Measurements from ENCODE around the gene LAMA5. TPM values are rescaled to one million over a fixed set of nuclear protein-coding genes. Genes with fewer than 3 reads are reported as not detected.

LAMA5 gene, protein sequence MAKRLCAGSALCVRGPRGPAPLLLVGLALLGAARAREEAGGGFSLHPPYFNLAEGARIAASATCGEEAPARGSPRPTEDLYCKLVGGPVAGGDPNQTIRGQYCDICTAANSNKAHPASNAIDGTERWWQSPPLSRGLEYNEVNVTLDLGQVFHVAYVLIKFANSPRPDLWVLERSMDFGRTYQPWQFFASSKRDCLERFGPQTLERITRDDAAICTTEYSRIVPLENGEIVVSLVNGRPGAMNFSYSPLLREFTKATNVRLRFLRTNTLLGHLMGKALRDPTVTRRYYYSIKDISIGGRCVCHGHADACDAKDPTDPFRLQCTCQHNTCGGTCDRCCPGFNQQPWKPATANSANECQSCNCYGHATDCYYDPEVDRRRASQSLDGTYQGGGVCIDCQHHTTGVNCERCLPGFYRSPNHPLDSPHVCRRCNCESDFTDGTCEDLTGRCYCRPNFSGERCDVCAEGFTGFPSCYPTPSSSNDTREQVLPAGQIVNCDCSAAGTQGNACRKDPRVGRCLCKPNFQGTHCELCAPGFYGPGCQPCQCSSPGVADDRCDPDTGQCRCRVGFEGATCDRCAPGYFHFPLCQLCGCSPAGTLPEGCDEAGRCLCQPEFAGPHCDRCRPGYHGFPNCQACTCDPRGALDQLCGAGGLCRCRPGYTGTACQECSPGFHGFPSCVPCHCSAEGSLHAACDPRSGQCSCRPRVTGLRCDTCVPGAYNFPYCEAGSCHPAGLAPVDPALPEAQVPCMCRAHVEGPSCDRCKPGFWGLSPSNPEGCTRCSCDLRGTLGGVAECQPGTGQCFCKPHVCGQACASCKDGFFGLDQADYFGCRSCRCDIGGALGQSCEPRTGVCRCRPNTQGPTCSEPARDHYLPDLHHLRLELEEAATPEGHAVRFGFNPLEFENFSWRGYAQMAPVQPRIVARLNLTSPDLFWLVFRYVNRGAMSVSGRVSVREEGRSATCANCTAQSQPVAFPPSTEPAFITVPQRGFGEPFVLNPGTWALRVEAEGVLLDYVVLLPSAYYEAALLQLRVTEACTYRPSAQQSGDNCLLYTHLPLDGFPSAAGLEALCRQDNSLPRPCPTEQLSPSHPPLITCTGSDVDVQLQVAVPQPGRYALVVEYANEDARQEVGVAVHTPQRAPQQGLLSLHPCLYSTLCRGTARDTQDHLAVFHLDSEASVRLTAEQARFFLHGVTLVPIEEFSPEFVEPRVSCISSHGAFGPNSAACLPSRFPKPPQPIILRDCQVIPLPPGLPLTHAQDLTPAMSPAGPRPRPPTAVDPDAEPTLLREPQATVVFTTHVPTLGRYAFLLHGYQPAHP (N-terminal part only)
- 1 to 10 TPM in 1 of 2 experiments, under 1 TPM in 1; 0.72 to 1.0 TPM for total RNA-seq

DNA sequence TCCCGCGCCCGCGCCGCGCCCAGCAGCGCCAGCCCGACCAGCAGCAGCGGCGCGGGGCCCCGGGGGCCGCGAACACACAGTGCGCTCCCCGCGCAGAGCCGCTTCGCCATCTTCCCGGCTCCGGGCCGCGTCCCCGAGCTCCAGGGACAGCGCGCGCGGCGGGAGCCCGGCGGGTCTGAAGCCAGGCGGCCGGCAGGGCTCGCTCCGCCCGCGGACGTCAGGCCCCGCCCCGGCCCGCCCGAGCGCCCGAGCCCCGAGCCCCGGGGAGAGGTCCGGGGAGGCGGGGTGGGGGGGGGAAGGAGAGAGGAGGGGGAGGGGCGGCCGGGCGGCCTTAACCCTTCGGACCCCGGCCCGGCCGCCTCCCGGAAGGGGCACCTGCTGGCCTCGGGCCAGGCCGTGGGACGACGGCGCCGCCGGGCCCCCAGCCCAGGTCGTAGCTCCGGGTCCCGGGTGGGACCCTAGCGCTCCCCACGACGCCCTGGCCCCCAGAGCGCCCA is at the start of gene LAMA5:
Gene LAMA5, minus strand, starts transcription at position 177 of the 497 bp plus-strand sequence. Its CDS starts 67 bp downstream, at position 110.
- DNase-seq (peak; percentile 30), ATAC-seq (peak; percentile 21)
- Mint-ChIP-seq H3K9me3 (ENCODE audit: low read depth) (no peaks in the 10 kb centered on the region), H3K4me1 (peaks cover 3% of the 10 kb centered on the region), H3K4me3 (peak within 1 kb of the TSS; percentile 26), H3K36me3 (ENCODE audit: low read depth) (no peaks in the 10 kb centered on the region), H3K27ac (no peak within 1 kb of the TSS), H3K27me3 (peaks cover 17% of the 10 kb centered on the region)
- CTCF ChIA-PET, result interaction anchor here (0.6 to 1.6 kb wide), 4 partner anchors 16 to 246 kb away, joined by 4 to 7 read pairs (median 4); no protein-coding TSS in a partner anchor
- intact Hi-C loops (cut with DNase I, micrococcal nuclease), result loop anchor here in 1 of 2 experiments (5.0 kb wide), 1 partner anchor 65 kb away; the partner anchor contains the start of gene ADRM1
- POLR2A ChIA-PET, result no interaction called here

GRCh38 chr20:62415354-62416111 is 48.4 kb upstream of the LAMA5 start:
- CTCF ChIA-PET, result no interaction called here
- ATAC-seq (no peak), DNase-seq (no peak)
- Mint-ChIP-seq H3K4me3 (no peak overlapping the region), H3K27ac (no peak overlapping the region), H3K4me1 (no peaks in the 10 kb centered on the region), H3K27me3 (no peaks in the 10 kb centered on the region), H3K9me3 (ENCODE audit: low read depth) (no peaks in the 10 kb centered on the region), H3K36me3 (ENCODE audit: low read depth) (no peaks in the 10 kb centered on the region)
- intact Hi-C loops (cut with DNase I, micrococcal nuclease), result no loop called here
- POLR2A ChIA-PET, result no interaction called here

GRCh38 chr20:62413896-62414481 is 46.9 kb upstream of the LAMA5 start:
- Mint-ChIP-seq H3K27me3 (peaks cover 2% of the 10 kb centered on the region), H3K27ac (no peak overlapping the region), H3K9me3 (ENCODE audit: low read depth) (no peaks in the 10 kb centered on the region), H3K36me3 (ENCODE audit: low read depth) (no peaks in the 10 kb centered on the region), H3K4me3 (no peak overlapping the region), H3K4me1 (peaks cover 5% of the 10 kb centered on the region)
- CTCF ChIA-PET, result interaction anchor here (0.5 to 1.0 kb wide), 2 partner anchors 56 to 203 kb away, joined by 3 read pairs; no protein-coding TSS in a partner anchor
- DNase-seq, result no peak
- intact Hi-C loops (cut with DNase I, micrococcal nuclease), result no loop called here
- no peak for ATAC-seq
- POLR2A ChIA-PET, result no interaction called here

- peaks cover 2% of the 10 kb centered on the region for H3K27me3 Mint-ChIP-seq
- ATAC-seq (no peak), DNase-seq (no peak)
- POLR2A ChIA-PET, result no interaction called here
- CTCF ChIA-PET, result no interaction called here
- no peak overlapping the region for H3K27ac Mint-ChIP-seq
- peaks cover 5% of the 10 kb centered on the region for H3K4me1 Mint-ChIP-seq
- no peaks in the 10 kb centered on the region for H3K9me3 Mint-ChIP-seq (ENCODE audit: low read depth)
- intact Hi-C loops (cut with DNase I, micrococcal nuclease), result no loop called here
- no peak overlapping the region for H3K4me3 Mint-ChIP-seq
- no peaks in the 10 kb centered on the region for H3K36me3 Mint-ChIP-seq (ENCODE audit: low read depth)
Observed at GRCh38 chr20:62413025-62413570, 46.0 kb upstream of the LAMA5 start.

GRCh38 chr20:62412194-62413024 is 45.3 kb upstream of the LAMA5 start:
- POLR2A ChIA-PET, result no interaction called here
- CTCF ChIA-PET, result no interaction called here
- intact Hi-C loops (cut with DNase I, micrococcal nuclease), result no loop called here
- no peak for ATAC-seq
- Mint-ChIP-seq H3K9me3 (ENCODE audit: low read depth) (no peaks in the 10 kb centered on the region), H3K27ac (no peak overlapping the region), H3K36me3 (ENCODE audit: low read depth) (no peaks in the 10 kb centered on the region), H3K4me1 (peaks cover 10% of the 10 kb centered on the region), H3K27me3 (peaks cover 2% of the 10 kb centered on the region), H3K4me3 (no peak overlapping the region)
- no peak for DNase-seq

DNA sequence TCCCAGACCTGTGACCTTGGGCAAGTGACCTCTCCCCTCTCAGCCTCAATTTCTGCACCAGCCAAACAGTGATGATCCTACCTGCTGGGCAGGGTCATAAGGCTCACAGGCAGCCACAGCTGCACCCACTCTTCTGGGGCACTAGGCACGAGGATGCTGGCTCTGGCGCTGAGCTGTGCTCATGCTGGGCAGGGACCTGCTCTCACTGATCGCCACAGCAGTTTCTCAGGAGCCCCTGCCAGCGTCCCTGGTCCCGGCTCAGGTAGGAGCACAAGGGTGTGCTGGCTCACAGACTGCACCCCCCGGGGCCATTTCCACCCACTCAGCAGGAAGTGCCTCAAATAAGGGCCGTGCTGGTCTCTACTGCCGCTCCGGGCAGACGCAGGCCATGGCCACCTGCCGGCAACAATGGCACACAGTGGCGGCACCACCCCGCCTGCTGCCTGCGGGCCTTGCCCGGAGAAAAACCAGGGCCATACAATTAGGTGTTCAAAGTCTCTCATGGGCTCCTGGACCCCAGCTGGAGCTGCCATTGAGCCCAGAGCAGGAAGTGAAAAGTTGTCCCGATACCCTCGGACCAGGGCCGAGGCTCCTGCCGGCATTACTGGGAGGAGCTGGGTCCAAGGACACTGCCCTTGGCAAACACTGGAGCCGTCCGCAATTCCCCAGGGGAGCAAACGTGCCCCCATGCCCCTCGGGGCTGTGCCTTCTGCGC is 44.5 kb upstream of the LAMA5 start:
- Mint-ChIP-seq H3K27ac (no peak overlapping the region), H3K4me3 (no peak overlapping the region), H3K9me3 (ENCODE audit: low read depth) (no peaks in the 10 kb centered on the region), H3K36me3 (ENCODE audit: low read depth) (no peaks in the 10 kb centered on the region), H3K4me1 (peaks cover 10% of the 10 kb centered on the region), H3K27me3 (peaks cover 2% of the 10 kb centered on the region)
- ATAC-seq, result no peak
- DNase-seq, result no peak
- intact Hi-C loops (cut with DNase I, micrococcal nuclease), result no loop called here
- ChIA-PET POLR2A (no interaction called here), CTCF (interaction anchor here (1.4 kb wide), 1 partner anchor 29 kb away, joined by 8 read pairs; no protein-coding TSS in a partner anchor)

GRCh38 chr20:62410746-62411478 is 43.8 kb upstream of the LAMA5 start:
- Mint-ChIP-seq H3K4me3 (no peak overlapping the region), H3K27me3 (peaks cover 2% of the 10 kb centered on the region), H3K36me3 (ENCODE audit: low read depth) (no peaks in the 10 kb centered on the region), H3K4me1 (peaks cover 14% of the 10 kb centered on the region), H3K27ac (no peak overlapping the region), H3K9me3 (ENCODE audit: low read depth) (no peaks in the 10 kb centered on the region)
- CTCF ChIA-PET, result interaction anchor here (0.8 to 1.4 kb wide), 6 partner anchors 24 to 206 kb away, joined by 3 to 8 read pairs (median 4); partner anchors contain the start of gene RPS21
- DNase-seq, result no peak
- no peak for ATAC-seq
- intact Hi-C loops (cut with DNase I, micrococcal nuclease), result no loop called here
- POLR2A ChIA-PET, result interaction anchor here (1.0 kb wide), 1 partner anchor 192 kb away, joined by 3 read pairs; no protein-coding TSS in a partner anchor

GRCh38 chr20:62409931-62410745 is 43.0 kb upstream of the LAMA5 start:
- peaks cover 21% of the 10 kb centered on the region for H3K4me1 Mint-ChIP-seq
- POLR2A ChIA-PET, result interaction anchor here (1.0 kb wide), 1 partner anchor 193 kb away, joined by 3 read pairs; no protein-coding TSS in a partner anchor

More at GRCh38 chr20:62409931-62410745, 43.0 kb upstream of the LAMA5 start:
- ATAC-seq (no peak), DNase-seq (peak; percentile 67)
- intact Hi-C loops (cut with DNase I, micrococcal nuclease), result loop anchor here (5.0 kb wide), 2 partner anchors 207 to 343 kb away; partner anchors contain the start of gene TAF4 (in 1 of the 2)
- no peak overlapping the region for H3K27ac Mint-ChIP-seq
- H3K27me3 Mint-ChIP-seq, result peaks cover 2% of the 10 kb centered on the region
- no peak overlapping the region for H3K4me3 Mint-ChIP-seq
- H3K36me3 Mint-ChIP-seq (ENCODE audit: low read depth), result no peaks in the 10 kb centered on the region
- CTCF ChIA-PET, result interaction anchor here (0.7 to 1.4 kb wide), 10 partner anchors 8 to 207 kb away, joined by 3 to 8 read pairs (median 3); partner anchors contain the start of gene RPS21
- H3K9me3 Mint-ChIP-seq (ENCODE audit: low read depth), result no peaks in the 10 kb centered on the region
